HCT116 (cell line): ENCODE results near the gene GRAMD4. TPM values are rescaled to one million over a fixed set of nuclear protein-coding genes. Genes with fewer than 3 reads are reported as not detected.

Source experiments
- ATAC-seq: fragments of 200-7000 bp; cut with Tn5 transposase; 2 replicates; pipeline ENCODE4 v1.9.1; 2020; ENCODE audit warnings: mild to moderate bottlenecking, moderate library complexity
- BruUV-seq: library from RNA; stranded (reverse); fragments of 400-500 nt; replicated peaks from 2 replicates; lab custom pipeline; 2021; lab: Mats Ljungman, UMichigan
- CTCF ChIA-PET: fragments of 300-600 bp; sonication (Branson Sonifier 250); formaldehyde crosslinking; loops from one replicate; lab custom pipeline; 2021; ENCODE audit warnings: antibody characterized with exemption; lab: Charles Lee
- POLR2A ChIA-PET: fragments of 300-600, 350-600 bp; sonication (Branson Sonifier 250); formaldehyde crosslinking; loops from one replicate; lab custom pipeline; 2021; ENCODE audit warnings: antibody characterized with exemption; lab: Charles Lee
- RAD21 ChIA-PET, 2 experiments: fragments of 300-600 bp; sonication (Branson Sonifier 250); formaldehyde crosslinking; loops; one replicate each; lab custom pipeline; 2023; ENCODE audit warnings: low total read pairs in 2 of 2; ENCODE audit not compliant: uncharacterized antibody in 2 of 2, unreplicated experiment in 2 of 2, low non-redundant PET in 1 of 2; lab: Charles Lee
- DNase-seq: peaks from one replicate; pipeline ENCODE4 v3.0.0-alpha.2; 2010; ENCODE audit warnings: low read depth, low spot score
- H2AFZ ChIP-seq: fragments of 200-600 bp; shearing (Covaris generic), sonication (generic); 2 replicates; pipeline ENCODE4 v1.6.1; 2017; ENCODE audit warnings: low read depth, mixed run types, mixed read lengths, antibody characterized with exemption, low read length; ENCODE audit not compliant: poor library complexity, severe bottlenecking
- H3K27ac ChIP-seq: 2 replicates; pipeline ENCODE4 v1.5.1; 2012; ENCODE audit warnings: low read depth, low read length
- H3K27me3 ChIP-seq: fragments of 200-600 bp; sonication (generic); 2 replicates; pipeline ENCODE4 v1.6.1; 2016; ENCODE audit warnings: mixed run types, low read length, mixed read lengths; ENCODE audit not compliant: insufficient read depth
- H3K36me3 ChIP-seq, 2 experiments: fragments of 200-500 bp in 1 of 2; fragments of 200-600 bp in 1 of 2; sonication (Bioruptor generic) in 1 of 2; sonication (generic) in 1 of 2; 2 replicates each; pipeline versions ENCODE4 v1.5.1 to v1.6.1; 2014 to 2016; ENCODE audit warnings: low read length in 2 of 2, inconsistent platforms in 1 of 2, mixed read lengths in 1 of 2, mixed run types in 1 of 2; ENCODE audit not compliant: insufficient read depth in 2 of 2, control insufficient read depth in 1 of 2
- H3K4me1 ChIP-seq, 2 experiments: fragments of 200-600 bp in 1 of 2; sonication (generic) in 1 of 2; 2 replicates each; pipeline versions ENCODE4 v1.5.1 to v1.6.1; 2012 to 2017; ENCODE audit warnings: low read length in 2 of 2, inconsistent platforms in 1 of 2, mild to moderate bottlenecking in 1 of 2, mixed read lengths in 1 of 2, mixed run types in 1 of 2, moderate library complexity in 1 of 2; ENCODE audit not compliant: insufficient read depth in 2 of 2, control insufficient read depth in 1 of 2
- H3K4me2 ChIP-seq: fragments of 200-600 bp; sonication (generic); 2 replicates; pipeline ENCODE4 v1.6.1; 2017; ENCODE audit warnings: mixed run types, low read length, mixed read lengths
- H3K4me3 ChIP-seq, 2 experiments: fragments of 200-600 bp in 1 of 2; sonication (generic) in 1 of 2; replicated peaks in 1 of 2; 2 replicates each; pipeline ENCODE4 v1.5.1; 2011 to 2016; ENCODE audit warnings: low read length in 2 of 2, control low read depth in 1 of 2, low read depth in 1 of 2, mild to moderate bottlenecking in 1 of 2, mixed read lengths in 1 of 2, mixed run types in 1 of 2
- H3K79me2 ChIP-seq: fragments of 200-600 bp; sonication (generic); 2 replicates; pipeline ENCODE4 v1.6.1; 2017; ENCODE audit warnings: mild to moderate bottlenecking, mixed run types, low read length, moderate library complexity, mixed read lengths; ENCODE audit not compliant: insufficient read depth
- H3K9ac ChIP-seq: fragments of 200-600 bp; sonication (generic); 2 replicates; pipeline ENCODE4 v1.6.1; 2016; ENCODE audit warnings: low read length, mixed read lengths
- H3K9me2 ChIP-seq: fragments of 200-600 bp; sonication (generic), shearing (Covaris generic); 2 replicates; pipeline ENCODE4 v1.6.1; 2017; ENCODE audit warnings: mixed run types, mild to moderate bottlenecking, moderate library complexity; ENCODE audit not compliant: insufficient read depth
- H3K9me3 ChIP-seq, 2 experiments: fragments of 200-500 bp in 1 of 2; fragments of 200-600 bp in 1 of 2; sonication (Bioruptor generic) in 1 of 2; sonication (generic) in 1 of 2; 2 replicates each; pipeline ENCODE4 v1.6.1; 2014 to 2017; ENCODE audit warnings: low read length in 2 of 2, mixed read lengths in 2 of 2, inconsistent platforms in 1 of 2, low read depth in 1 of 2, mild to moderate bottlenecking in 1 of 2, mixed run types in 1 of 2, moderate library complexity in 1 of 2; ENCODE audit not compliant: control insufficient read depth in 1 of 2, insufficient read depth in 1 of 2
- H4K20me1 ChIP-seq: fragments of 200-600 bp; sonication (generic), shearing (Covaris generic); 2 replicates; pipeline ENCODE4 v1.6.1; 2017; ENCODE audit warnings: mixed run types, mild to moderate bottlenecking, moderate library complexity; ENCODE audit not compliant: insufficient read depth
- CEBPB ChIP-seq: IDR thresholded peaks from 2 replicates; pipeline ENCODE4 v1.6.1; 2012; ENCODE audit warnings: low read depth
- EGR1 ChIP-seq: IDR thresholded peaks from 2 replicates; pipeline ENCODE4 v1.6.1; 2012; ENCODE audit warnings: low read depth
- ELF1 ChIP-seq: IDR thresholded peaks from 2 replicates; pipeline ENCODE4 v1.6.1; 2012; ENCODE audit warnings: low read depth, borderline replicate concordance
- EZH2 ChIP-seq: fragments of 200-600 bp; sonication (generic); IDR thresholded peaks from 2 replicates; pipeline ENCODE4 v1.6.1; 2017; ENCODE audit warnings: antibody characterized with exemption, mixed run types
- EZH2phosphoT487 ChIP-seq: fragments of 200-600 bp; IDR thresholded peaks from 2 replicates; pipeline ENCODE4 v1.6.1; 2018; ENCODE audit warnings: antibody characterized with exemption, borderline replicate concordance
- FOSL1 ChIP-seq: IDR thresholded peaks from 2 replicates; pipeline ENCODE4 v1.6.1; 2012; ENCODE audit warnings: low read depth
- JUND ChIP-seq: IDR thresholded peaks from 2 replicates; pipeline ENCODE4 v1.6.1; 2012
- POLR2AphosphoS5 ChIP-seq: IDR thresholded peaks from 2 replicates; pipeline ENCODE4 v1.6.1; 2011; ENCODE audit warnings: mild to moderate bottlenecking, low read depth, low read length, moderate library complexity
- RAD21 ChIP-seq: IDR thresholded peaks from 2 replicates; pipeline ENCODE4 v1.6.1; 2012; ENCODE audit warnings: low read depth, mild to moderate bottlenecking
- SIN3A ChIP-seq: IDR thresholded peaks from 2 replicates; pipeline ENCODE4 v1.6.1; 2012; ENCODE audit warnings: low read depth
- SP1 ChIP-seq: IDR thresholded peaks from 2 replicates; pipeline ENCODE4 v1.6.1; 2012; ENCODE audit warnings: low read depth
- SRF ChIP-seq: IDR thresholded peaks from 2 replicates; pipeline ENCODE4 v1.6.1; 2012; ENCODE audit warnings: low read depth
- YY1 ChIP-seq: IDR thresholded peaks from 2 replicates; pipeline ENCODE4 v1.6.1; 2011; ENCODE audit warnings: low read length, low read depth, moderate library complexity, mild to moderate bottlenecking; ENCODE audit not compliant: insufficient replicate concordance; ENCODE audit errors: extremely low read depth
- ZFX ChIP-seq: fragments of 450-650 bp; IDR thresholded peaks from 2 replicates; pipeline ENCODE4 v1.6.1; 2017
- ZNF274 ChIP-seq: fragments of 200-500 bp; sonication (Bioruptor generic); IDR thresholded peaks from 2 replicates; pipeline ENCODE4 v1.6.1; 2014; ENCODE audit warnings: mild to moderate bottlenecking, low read depth, low read length, inconsistent platforms
- intact Hi-C: fragments of 100-400 bp; cut with micrococcal nuclease; formaldehyde crosslinking; loops from 2 replicates; pipeline ENCODE4 v1.10.0; 2022
- total RNA-seq: library from RNA; stranded (reverse); gene quantifications from one replicate; pipeline ENCODE4 v1.2.1, GENCODE V29; 2021; ENCODE audit not compliant: unreplicated experiment
- TF ChIP-seq, protein P1 (sequence below): IDR thresholded peaks from 2 replicates; pipeline ENCODE4 v1.6.1; 2012
- TF ChIP-seq, protein P2 (sequence below), 3 experiments: fragments of 200-600 bp in 1 of 3; sonication (generic) in 1 of 3; IDR thresholded peaks in 2 of 3; conservative IDR thresholded peaks in 1 of 3; 2 replicates each; pipeline ENCODE4 v1.5.1; 2012 to 2017; ENCODE audit warnings: low read depth in 2 of 3, low read length in 2 of 3, antibody characterized with exemption in 1 of 3, borderline replicate concordance in 1 of 3, control low read depth in 1 of 3, mild to moderate bottlenecking in 1 of 3, mixed read lengths in 1 of 3, mixed run types in 1 of 3, moderate library complexity in 1 of 3; ENCODE audit not compliant: insufficient read depth in 1 of 3
- TF ChIP-seq, protein P3 (sequence below): IDR thresholded peaks from 2 replicates; pipeline ENCODE4 v1.6.1; 2012; ENCODE audit warnings: low read depth
- TF ChIP-seq, protein P4 (sequence below): IDR thresholded peaks from 2 replicates; pipeline ENCODE4 v1.6.1; 2011; ENCODE audit warnings: mild to moderate bottlenecking, low read length, moderate library complexity; ENCODE audit not compliant: insufficient replicate concordance; ENCODE audit errors: extremely low read depth
- TF ChIP-seq, protein P5 (sequence below): IDR thresholded peaks from 2 replicates; pipeline ENCODE4 v1.6.1; 2012

Gene GRAMD4
- total RNA-seq, 1 experiment from 2014 or later = 25.8 TPM

DNA sequence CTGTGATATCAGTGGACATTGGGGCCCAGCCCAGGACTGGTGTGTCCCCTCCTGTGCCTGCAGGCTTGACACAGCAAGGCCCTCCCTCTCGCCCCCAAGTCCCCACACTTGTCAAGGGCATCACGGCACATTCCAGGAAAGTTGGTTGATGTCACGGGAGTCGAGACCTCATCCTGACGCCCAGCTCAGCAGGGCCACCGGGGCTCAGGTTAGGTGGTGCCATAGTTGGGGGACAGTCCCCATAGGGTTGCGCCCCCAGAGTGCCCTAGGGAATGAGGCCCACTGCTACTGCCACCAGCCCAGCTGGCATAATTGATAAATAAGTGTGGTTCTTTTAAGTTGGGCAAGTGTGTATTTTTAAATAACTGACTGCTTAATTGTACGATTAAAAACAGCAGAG lies 28.3 kb upstream of the GRAMD4 start:
- Histone ChIP-seq H3K9me2 (no peaks in the 10 kb centered on the region), H3K9me3 (no peaks in the 10 kb centered on the region), H4K20me1 (no peaks in the 10 kb centered on the region), H3K27ac (no peak overlapping the region), H3K4me2 (no peak overlapping the region), H3K4me3 (no peak overlapping the region), H3K4me1 (peaks cover 8 to 19% of the 10 kb centered on the region in 2 experiments), H3K79me2 (no peaks in the 10 kb centered on the region), H3K36me3 (no peaks in the 10 kb centered on the region), H3K9ac (no peak overlapping the region), H2AFZ (no peak overlapping the region), H3K27me3 (no peaks in the 10 kb centered on the region)
- CTCF ChIA-PET = no interaction called here
- TF ChIP-seq RAD21 (no peak), ZFX (no peak), ZNF274 (no peak), EZH2 (no peak), SIN3A (no peak), SRF (no peak), YY1 (no peak), EGR1 (no peak), EZH2phosphoT487 (no peak), CEBPB (no peak), SP1 (no peak), JUND (no peak), FOSL1 (no peak), ELF1 (no peak), POLR2AphosphoS5 (no peak)
- TF ChIP-seq, protein P1, sequence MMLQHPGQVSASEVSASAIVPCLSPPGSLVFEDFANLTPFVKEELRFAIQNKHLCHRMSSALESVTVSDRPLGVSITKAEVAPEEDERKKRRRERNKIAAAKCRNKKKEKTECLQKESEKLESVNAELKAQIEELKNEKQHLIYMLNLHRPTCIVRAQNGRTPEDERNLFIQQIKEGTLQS = no peak
- TF ChIP-seq, protein P2, sequence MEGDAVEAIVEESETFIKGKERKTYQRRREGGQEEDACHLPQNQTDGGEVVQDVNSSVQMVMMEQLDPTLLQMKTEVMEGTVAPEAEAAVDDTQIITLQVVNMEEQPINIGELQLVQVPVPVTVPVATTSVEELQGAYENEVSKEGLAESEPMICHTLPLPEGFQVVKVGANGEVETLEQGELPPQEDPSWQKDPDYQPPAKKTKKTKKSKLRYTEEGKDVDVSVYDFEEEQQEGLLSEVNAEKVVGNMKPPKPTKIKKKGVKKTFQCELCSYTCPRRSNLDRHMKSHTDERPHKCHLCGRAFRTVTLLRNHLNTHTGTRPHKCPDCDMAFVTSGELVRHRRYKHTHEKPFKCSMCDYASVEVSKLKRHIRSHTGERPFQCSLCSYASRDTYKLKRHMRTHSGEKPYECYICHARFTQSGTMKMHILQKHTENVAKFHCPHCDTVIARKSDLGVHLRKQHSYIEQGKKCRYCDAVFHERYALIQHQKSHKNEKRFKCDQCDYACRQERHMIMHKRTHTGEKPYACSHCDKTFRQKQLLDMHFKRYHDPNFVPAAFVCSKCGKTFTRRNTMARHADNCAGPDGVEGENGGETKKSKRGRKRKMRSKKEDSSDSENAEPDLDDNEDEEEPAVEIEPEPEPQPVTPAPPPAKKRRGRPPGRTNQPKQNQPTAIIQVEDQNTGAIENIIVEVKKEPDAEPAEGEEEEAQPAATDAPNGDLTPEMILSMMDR (IDR thresholded peaks at IDR 0.05 in 2 of 3, conservative IDR thresholded peaks at IDR 0.05 in 1 of 3; ENCODE audit: borderline replicate concordance in 1 of 3, insufficient read depth in 1 of 3, low read depth in 2 of 3, low read length in 2 of 3) = no peak
- TF ChIP-seq, protein P3, sequence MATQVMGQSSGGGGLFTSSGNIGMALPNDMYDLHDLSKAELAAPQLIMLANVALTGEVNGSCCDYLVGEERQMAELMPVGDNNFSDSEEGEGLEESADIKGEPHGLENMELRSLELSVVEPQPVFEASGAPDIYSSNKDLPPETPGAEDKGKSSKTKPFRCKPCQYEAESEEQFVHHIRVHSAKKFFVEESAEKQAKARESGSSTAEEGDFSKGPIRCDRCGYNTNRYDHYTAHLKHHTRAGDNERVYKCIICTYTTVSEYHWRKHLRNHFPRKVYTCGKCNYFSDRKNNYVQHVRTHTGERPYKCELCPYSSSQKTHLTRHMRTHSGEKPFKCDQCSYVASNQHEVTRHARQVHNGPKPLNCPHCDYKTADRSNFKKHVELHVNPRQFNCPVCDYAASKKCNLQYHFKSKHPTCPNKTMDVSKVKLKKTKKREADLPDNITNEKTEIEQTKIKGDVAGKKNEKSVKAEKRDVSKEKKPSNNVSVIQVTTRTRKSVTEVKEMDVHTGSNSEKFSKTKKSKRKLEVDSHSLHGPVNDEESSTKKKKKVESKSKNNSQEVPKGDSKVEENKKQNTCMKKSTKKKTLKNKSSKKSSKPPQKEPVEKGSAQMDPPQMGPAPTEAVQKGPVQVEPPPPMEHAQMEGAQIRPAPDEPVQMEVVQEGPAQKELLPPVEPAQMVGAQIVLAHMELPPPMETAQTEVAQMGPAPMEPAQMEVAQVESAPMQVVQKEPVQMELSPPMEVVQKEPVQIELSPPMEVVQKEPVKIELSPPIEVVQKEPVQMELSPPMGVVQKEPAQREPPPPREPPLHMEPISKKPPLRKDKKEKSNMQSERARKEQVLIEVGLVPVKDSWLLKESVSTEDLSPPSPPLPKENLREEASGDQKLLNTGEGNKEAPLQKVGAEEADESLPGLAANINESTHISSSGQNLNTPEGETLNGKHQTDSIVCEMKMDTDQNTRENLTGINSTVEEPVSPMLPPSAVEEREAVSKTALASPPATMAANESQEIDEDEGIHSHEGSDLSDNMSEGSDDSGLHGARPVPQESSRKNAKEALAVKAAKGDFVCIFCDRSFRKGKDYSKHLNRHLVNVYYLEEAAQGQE = no peak
- TF ChIP-seq, protein P4, sequence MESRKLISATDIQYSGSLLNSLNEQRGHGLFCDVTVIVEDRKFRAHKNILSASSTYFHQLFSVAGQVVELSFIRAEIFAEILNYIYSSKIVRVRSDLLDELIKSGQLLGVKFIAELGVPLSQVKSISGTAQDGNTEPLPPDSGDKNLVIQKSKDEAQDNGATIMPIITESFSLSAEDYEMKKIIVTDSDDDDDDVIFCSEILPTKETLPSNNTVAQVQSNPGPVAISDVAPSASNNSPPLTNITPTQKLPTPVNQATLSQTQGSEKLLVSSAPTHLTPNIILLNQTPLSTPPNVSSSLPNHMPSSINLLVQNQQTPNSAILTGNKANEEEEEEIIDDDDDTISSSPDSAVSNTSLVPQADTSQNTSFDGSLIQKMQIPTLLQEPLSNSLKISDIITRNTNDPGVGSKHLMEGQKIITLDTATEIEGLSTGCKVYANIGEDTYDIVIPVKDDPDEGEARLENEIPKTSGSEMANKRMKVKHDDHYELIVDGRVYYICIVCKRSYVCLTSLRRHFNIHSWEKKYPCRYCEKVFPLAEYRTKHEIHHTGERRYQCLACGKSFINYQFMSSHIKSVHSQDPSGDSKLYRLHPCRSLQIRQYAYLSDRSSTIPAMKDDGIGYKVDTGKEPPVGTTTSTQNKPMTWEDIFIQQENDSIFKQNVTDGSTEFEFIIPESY = no peak
- TF ChIP-seq, protein P5, sequence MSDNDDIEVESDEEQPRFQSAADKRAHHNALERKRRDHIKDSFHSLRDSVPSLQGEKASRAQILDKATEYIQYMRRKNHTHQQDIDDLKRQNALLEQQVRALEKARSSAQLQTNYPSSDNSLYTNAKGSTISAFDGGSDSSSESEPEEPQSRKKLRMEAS = no peak
- intact Hi-C loops = no loop called here
- no peak for ATAC-seq
- RAD21 ChIA-PET = no interaction called here
- DNase-seq = no peak
- POLR2A ChIA-PET = no interaction called here
- no TSS peak for BruUV-seq
